ENCODE measurements around the gene C5orf24.
A peak's percentile ranks its signal among the peaks of the same experiment; 100 is the strongest.
"Not testable (repeated sequence)": the region's sequence is repeated elsewhere in the genome, so short reads cannot be mapped to it uniquely, and the experiment has no call there.

The C5orf24 gene

DNA sequence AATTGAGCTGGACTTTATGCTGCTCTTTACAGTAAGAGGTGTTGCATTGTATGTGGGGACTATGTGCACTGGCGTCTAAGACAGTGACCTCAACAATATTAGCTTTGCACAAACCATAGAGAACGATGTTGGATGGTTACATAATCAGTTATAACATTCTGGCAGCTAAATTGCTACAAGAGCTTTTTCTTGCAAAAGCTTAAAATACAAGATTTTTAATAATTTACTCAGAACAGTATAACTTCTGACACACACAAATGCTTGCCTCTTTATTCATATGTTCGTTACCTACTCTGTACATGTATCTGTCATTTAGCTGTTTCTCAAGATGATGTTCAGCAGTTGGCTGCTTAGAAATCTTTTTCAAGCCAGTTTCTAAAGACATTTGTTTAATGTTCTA lies 11.6 kb downstream of the C5orf24 start:
- no peak for DNase-seq (ENCODE audit: low read depth)

DNA sequence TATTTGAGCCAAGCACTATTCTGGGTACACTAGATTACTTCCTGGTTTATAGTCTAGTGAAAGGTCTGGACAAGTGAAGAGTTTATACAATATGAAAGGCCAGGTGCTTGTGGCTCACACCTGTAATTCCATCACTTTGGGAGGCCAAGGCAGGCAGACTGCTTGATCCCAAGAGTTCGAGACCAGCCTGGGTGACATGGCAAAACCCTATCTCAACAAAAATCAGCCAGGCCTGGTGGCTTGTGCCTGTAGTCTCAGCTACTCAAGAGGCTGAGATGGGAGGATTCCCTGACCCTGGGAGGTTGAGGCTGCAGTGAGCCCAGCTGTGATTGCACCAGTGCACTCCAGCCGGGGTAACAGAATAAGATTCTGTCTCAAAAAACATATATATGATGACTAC lies 18.9 kb downstream of the C5orf24 start:
- no peak for DNase-seq (ENCODE audit: low read depth)

GRCh38 chr5:134873494-134873893 lies 27.7 kb downstream of the C5orf24 start:
- DNase-seq (ENCODE audit: low read depth), result no peak

DNA sequence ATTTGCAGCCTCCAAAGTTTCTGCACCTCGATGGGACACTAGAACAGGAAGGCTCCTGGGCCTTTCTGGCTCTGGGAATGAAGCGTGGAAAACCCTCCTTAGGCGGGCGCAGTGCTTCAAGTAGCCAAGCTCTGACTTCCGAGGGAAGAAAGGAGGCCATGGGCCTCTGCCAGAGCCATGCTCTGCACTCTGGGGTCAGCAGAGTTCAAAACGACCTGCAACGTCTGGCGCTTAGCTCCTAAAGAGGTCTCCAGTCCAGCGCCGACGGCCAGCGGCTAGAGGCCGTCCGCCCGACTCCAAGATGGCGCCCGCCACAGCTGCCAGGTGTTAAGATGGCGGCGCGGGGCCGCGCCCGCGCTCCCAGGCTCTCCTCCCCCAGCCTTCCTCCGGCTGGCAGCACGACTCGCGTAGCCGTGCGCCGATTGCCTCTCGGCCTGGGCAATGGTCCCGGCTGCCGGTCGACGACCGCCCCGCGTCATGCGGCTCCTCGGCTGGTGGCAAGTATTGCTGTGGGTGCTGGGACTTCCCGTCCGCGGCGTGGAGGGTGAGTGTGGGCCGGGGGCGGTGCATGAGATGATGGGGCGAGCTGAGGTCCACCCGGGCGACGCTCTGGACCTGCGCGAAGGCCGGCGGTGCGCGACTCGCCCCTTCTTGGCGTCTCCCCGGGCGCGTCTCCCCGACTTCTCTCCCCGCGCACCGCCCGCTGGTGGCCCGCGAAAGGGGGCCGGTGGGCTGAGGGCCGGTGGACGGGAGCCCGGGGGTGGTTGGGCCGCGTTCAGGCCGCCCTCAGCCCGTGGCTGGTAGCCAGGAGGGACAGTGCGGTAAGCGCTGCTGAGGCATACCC lies 28.4 kb downstream of the C5orf24 start, which contains the start of gene TXNDC15:
Gene TXNDC15 (plus strand): TSS at position 385 of the 844 bp plus-strand sequence. CDS start 57 bp downstream, at position 442.
- peak; percentile 54 for DNase-seq (ENCODE audit: low read depth)

- DNase-seq (ENCODE audit: low read depth), result no peak
Observed at GRCh38 chr5:134874831-134875655, 29.3 kb downstream of the C5orf24 start.

DNA sequence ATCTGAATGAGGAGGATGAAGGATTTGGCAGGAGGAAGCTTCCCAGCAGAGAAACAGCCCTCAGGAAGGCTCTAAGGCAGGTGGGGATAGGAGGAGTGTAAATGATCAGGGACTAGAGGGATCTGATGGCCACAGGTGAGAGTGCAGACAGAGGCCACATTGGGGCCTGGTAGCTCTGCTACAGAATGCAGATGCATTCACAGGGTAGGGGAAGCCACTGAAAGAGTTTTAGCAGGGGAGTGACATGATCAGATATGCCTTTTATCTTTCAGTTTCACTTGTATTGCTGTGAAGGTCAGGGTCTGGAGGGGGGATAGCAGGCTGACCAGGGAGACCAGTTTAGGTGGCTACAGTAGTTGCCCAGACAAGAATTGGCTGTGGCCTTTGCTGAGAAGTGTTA lies 31.4 kb downstream of the C5orf24 start:
- DNase-seq (ENCODE audit: low read depth), result no peak

DNA sequence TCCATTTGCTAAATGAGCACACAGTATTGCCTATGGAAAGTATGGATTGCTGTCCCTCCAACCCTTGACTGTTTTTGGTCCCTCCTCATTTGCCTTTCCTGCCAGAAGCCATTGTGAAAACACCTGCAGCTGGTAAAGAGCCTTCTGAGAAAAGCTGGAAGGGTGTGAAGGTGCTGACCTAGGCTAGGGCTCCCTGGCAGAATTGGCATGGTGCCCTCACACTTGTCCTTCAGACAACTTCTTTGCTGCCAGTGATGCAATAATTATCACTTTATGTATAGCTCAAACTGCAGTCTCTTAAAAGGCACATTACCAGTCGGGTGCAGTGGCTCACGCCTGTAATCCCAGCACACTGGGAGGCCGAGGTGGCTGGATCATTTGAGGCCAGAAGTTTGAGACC lies 32.6 kb downstream of the C5orf24 start:
- DNase-seq (ENCODE audit: low read depth), result no peak

DNA sequence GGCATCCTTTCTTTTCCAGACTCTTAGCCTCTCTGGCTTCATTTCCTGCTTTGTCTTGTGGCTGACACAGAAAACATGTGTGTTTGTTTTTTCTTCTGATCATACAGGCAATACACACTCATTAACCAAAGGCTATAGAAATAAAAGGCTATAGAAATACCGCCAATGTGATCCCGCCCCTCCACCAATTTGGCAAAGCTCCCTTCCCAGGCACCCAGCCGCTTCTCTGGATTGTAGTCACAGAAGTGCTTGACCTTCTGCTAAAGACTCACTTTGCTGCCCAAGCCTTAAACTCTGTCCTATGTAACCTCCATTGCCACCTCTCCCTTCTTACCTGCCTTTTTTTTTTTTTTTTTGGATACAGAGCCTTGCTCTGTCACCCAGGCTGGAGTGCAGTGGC lies 33.7 kb downstream of the C5orf24 start:
- DNase-seq (ENCODE audit: low read depth), result no peak

DNA sequence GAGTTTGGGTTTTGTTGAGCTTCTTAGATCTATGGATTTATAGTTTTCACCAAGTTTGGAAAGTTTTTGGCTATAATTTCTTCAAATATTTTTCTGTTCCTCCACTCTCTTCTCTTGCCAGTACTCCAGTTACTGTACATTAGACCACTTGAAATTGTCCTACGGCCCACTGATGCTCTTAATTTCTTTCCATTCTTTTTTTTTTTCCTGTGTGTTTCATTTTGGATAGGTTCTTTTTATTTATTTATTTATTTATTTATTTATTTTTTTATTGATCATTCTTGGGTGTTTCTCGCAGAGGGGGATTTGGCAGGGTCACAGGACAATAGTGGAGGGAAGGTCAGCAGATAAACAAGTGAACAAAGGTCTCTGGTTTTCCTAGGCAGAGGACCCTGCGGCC lies 35.2 kb downstream of the C5orf24 start:
- not testable (repeated sequence) for DNase-seq (ENCODE audit: low read depth)

- not testable (repeated sequence) for DNase-seq (ENCODE audit: low read depth)
Observed at GRCh38 chr5:134881711-134882110, 35.9 kb downstream of the C5orf24 start.

GRCh38 chr5:134887593-134888159 lies 41.9 kb downstream of the C5orf24 start:
- no peak for DNase-seq (ENCODE audit: low read depth)

GRCh38 chr5:134889335-134889734 lies 43.6 kb downstream of the C5orf24 start:
- DNase-seq (ENCODE audit: low read depth), result no peak

- no peak for DNase-seq (ENCODE audit: low read depth)
Observed at GRCh38 chr5:134891473-134891872, 45.7 kb downstream of the C5orf24 start.

- no peak for DNase-seq (ENCODE audit: low read depth)
Observed at GRCh38 chr5:134892282-134892681, 46.5 kb downstream of the C5orf24 start.

DNA sequence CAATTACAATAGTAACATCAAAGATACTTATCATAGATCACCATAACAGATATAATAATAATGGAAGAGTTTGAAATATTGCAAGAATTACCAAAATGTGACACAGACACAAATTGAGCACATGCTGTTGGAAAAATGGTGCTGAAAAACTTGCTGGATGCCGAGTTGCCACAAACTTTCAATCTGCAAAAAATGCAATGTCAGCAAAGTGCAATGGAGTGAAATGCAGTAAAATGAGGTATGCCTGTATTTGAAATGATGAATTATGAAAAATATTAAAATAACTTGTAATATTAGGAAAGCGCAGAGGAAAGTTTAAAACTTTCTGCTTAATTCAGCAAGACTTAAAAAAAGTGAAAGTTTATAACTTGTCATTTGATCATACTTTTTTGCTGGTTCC lies 47.2 kb downstream of the C5orf24 start:
- no peak for DNase-seq (ENCODE audit: low read depth)

DNA sequence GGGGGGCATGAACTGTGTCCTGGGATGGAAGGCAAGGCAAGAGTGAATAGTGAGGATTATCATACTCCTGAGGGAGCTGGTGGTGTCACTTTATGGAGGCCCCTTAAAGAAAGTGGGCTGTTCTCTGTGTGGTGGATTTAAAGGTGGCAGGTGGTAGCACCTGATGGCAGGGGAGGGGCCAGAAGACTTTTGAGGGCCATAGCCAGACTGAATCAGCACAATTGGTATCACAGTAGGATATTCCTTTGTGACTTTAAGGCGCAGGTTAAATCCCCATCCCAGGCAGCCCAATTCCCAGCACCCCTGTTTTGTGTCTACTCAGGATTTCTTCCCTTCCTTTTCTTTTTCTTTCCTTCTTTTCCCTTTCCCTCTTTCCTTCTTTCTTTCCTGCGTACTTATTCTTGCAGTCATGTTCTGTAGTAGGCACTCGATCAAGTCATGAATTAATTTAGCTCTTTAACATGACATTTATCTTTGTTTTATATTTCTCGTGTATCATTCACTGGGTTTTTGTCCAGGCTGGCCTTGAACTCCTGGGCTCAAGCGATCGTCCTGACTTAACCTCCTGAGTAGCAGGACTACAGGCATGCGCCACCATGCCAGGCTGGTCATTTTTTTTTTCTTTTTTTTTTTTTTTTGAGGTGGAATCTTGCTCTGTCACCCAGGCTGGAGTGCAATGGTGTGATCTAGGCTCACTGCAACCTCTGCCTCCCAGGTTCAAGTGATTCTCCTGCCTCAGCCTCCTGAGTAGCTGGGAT lies 48.2 kb downstream of the C5orf24 start:
- DNase-seq (ENCODE audit: low read depth), result no peak

GRCh38 chr5:134902071-134902801 lies 56.5 kb downstream of the C5orf24 start:
- DNase-seq (ENCODE audit: low read depth), result no peak

GRCh38 chr5:134904610-134905245 lies 59.0 kb downstream of the C5orf24 start, which contains the start of gene PCBD2:
TSS of gene PCBD2 (plus strand) at chr5:134905131. CDS start at chr5:134905140, 9 bp downstream.
- DNase-seq (ENCODE audit: low read depth), result peak; percentile 85

DNA sequence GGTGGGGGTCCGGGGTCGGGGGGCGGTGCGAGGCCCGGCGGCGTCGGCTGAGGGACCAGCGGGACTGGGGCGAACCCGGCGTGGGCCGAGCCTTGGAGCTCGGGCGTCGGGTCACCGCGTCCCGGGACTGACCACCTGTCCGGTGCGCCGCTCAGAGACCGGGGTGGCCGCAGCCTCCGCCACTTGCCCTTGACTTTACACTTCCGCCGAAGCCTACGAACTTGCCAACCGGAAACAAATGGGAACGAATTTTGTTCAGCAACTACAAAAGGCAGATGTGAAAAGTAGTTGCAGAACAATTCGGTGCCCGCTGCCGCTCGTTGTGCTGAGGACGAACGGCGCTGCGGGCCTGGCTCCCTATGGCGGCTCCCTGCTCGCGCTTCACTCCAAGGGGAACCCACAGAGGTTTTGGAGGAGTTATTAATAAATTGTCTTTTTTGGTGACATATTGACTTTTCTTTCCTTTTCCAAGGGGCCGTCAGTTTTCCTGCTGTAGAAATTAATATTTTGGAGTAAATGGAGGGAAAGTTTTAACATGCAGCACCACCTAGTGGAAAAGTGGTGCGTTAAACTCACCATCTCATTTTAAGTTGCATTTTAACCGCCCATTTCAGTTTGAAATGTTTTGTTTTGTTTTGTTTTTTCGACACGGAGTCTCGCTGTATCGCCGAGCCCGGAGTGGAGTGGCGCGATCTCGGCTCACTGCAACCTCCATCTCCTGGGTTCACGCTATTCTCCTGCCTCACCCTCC lies 59.7 kb downstream of the C5orf24 start:
- peak; percentile 32 for DNase-seq (ENCODE audit: low read depth)

DNA sequence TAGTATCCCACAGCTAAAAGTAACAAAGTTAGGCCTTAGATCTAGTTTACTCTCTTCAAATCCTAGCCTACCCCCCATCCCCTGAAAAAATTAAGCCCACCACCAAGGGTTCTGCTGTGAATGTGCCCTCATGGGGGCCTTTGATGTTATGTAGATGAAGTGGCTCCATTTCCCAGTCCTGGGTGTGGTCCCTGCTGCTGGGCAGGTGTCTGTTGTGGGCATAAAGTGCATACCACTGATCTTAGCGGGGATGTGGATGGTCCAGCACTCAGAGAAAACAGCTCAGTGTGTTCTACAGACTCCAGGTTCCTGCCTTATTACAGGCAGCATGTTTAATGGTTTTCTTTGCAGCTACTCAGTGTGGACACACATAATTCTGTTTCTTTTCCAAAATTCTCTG lies 61.0 kb downstream of the C5orf24 start:
- no peak for DNase-seq (ENCODE audit: low read depth)

Data from stimulated activated CD8-positive, alpha-beta memory T cell treated with anti-CD3 and anti-CD28 coated beads, Interleukin-12 subunit alpha, Interleukin-12 subunit beta, amount 100 ng/mL, for 1 hour (primary cell).